ENCODE results near the gene STK39.

- TF ChIP-seq CTCF (IDR thresholded peaks at IDR 0.05) (no peak), POLR2A (IDR thresholded peaks at IDR 0.05) (no peak)
Measured at GRCh38 chr2:168053676-168054075, 193.7 kb downstream of the STK39 start.
